ENCODE data around the gene AKR1C3. TPM values are rescaled to one million over a fixed set of nuclear protein-coding genes. Genes with fewer than 3 reads are reported as not detected.

The AKR1C3 gene
- total and polyA plus RNA-seq, 2 experiments from 2014 or later = 7.7 to 8.6 TPM

DNA sequence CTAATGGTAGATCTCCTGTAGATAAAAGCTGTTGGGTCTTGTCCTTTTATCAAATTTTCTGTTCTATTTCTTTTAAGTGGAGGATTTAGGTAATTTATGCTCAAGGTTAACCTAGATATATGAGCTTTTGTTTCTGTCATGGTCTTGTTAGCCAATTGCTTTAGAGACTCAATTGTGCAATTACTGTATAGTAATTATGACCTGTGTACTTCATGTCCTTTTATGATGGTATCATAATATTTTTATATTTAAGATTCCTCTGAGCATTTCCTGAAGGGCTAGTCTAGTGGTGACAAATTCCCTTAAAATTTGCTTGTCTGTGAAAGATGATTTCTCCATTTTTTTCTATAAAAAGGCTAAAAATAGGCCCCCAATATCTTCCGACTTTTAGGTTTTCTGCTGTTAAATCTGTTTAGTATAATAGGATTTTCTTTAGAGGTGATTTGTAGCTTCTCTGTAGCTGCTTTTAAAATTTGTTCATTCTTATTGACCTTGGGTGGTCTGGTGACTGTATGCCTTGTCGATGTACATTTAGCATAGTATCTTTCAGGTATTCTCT lies 5.4 kb upstream of the AKR1C3 start:
- H3K9me3 ChIP-seq (ENCODE audit: low read depth) = no peaks in the 10 kb centered on the region
- DNase-seq (ENCODE audit: low read depth in 1 of 2, low spot score in 1 of 2) = no peak
- no peak overlapping the region for H3K27ac ChIP-seq
- H3K4me1 ChIP-seq (ENCODE audit: low read depth) = no peaks in the 10 kb centered on the region
- TF ChIP-seq, protein P1, sequence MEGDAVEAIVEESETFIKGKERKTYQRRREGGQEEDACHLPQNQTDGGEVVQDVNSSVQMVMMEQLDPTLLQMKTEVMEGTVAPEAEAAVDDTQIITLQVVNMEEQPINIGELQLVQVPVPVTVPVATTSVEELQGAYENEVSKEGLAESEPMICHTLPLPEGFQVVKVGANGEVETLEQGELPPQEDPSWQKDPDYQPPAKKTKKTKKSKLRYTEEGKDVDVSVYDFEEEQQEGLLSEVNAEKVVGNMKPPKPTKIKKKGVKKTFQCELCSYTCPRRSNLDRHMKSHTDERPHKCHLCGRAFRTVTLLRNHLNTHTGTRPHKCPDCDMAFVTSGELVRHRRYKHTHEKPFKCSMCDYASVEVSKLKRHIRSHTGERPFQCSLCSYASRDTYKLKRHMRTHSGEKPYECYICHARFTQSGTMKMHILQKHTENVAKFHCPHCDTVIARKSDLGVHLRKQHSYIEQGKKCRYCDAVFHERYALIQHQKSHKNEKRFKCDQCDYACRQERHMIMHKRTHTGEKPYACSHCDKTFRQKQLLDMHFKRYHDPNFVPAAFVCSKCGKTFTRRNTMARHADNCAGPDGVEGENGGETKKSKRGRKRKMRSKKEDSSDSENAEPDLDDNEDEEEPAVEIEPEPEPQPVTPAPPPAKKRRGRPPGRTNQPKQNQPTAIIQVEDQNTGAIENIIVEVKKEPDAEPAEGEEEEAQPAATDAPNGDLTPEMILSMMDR (IDR thresholded peaks at IDR 0.05; ENCODE audit: low read depth, low read length) = no peak
- H3K4me3 ChIP-seq = no peak overlapping the region
- no peaks in the 10 kb centered on the region for H3K27me3 ChIP-seq
- no peaks in the 10 kb centered on the region for H3K36me3 ChIP-seq

DNA sequence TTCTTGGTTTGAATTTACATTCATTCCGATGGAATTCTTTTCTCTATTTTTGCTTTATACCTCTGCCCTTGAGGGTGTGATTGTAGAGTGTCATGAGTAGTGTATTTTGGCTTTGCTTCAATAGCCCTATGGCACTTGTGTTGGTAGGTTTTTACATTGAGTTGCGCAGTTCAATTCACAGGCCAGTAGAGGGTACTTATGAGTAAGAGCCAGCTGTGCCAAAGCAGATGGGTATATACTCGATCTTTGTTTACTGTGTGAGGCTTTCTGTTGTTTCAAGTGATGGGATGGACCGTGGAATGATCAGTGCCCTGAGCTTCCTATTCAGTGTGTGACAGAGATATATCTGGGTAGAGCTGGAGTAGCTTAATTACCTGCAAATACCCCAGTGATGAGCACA lies 4.3 kb upstream of the AKR1C3 start:
- peak in 1 of 2 donors; percentile 49 for DNase-seq (ENCODE audit: low read depth in 1 of 2, low spot score in 1 of 2)
- H3K36me3 ChIP-seq = no peaks in the 10 kb centered on the region
- no peak overlapping the region for H3K27ac ChIP-seq
- H3K4me1 ChIP-seq (ENCODE audit: low read depth) = no peaks in the 10 kb centered on the region
- no peak overlapping the region for H3K4me3 ChIP-seq
- no peaks in the 10 kb centered on the region for H3K27me3 ChIP-seq
- no peaks in the 10 kb centered on the region for H3K9me3 ChIP-seq (ENCODE audit: low read depth)
- TF ChIP-seq, protein P1 (IDR thresholded peaks at IDR 0.05; ENCODE audit: low read depth, low read length) = peak; percentile 51

DNA sequence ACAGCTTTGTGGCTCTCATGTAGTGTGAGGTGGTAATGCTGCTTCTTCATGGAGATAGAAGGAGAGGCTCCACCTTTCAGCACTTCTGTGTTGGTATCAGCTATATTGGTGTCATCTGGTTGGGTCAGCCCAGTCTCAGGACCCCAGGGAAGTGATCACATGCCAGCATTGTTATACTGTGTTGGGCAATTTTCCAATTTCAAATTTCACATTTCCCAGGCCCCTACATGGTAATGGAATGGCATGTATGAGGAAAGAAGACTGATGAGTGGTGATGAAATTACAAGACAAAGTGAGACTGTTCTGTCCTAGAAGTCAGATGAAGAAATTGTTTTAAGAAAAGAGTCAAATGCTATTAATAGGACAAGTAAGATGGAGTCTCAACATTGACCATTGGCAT lies 3.7 kb upstream of the AKR1C3 start:
- Histone ChIP-seq H3K27ac (no peak overlapping the region), H3K4me1 (ENCODE audit: low read depth) (no peaks in the 10 kb centered on the region), H3K36me3 (no peaks in the 10 kb centered on the region), H3K4me3 (no peak overlapping the region), H3K9me3 (ENCODE audit: low read depth) (no peaks in the 10 kb centered on the region), H3K27me3 (no peaks in the 10 kb centered on the region)
- TF ChIP-seq, protein P1 (IDR thresholded peaks at IDR 0.05; ENCODE audit: low read depth, low read length) = no peak
- peak in 1 of 2 donors; percentile 49 for DNase-seq (ENCODE audit: low read depth in 1 of 2, low spot score in 1 of 2)

DNA sequence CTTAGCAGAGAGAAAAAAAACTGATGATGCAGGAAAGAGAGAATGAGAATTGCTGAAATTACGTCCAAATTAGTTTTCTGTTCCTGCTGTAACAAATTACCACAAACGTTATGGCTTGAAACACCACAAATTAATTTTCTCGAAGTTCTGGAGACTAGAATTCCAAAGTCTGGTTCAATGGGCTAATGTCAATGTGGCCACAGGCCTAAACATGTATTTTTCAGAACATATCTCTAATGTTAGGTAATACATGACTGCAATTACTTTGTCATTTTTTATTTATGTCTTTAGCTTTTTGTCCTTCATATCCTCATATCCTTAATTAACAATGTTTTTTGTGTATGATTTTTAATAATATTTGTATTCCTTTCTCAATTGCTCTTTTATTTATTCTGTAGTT lies 3.0 kb upstream of the AKR1C3 start:
- no peak overlapping the region for H3K27ac ChIP-seq
- TF ChIP-seq, protein P1 (IDR thresholded peaks at IDR 0.05; ENCODE audit: low read depth, low read length) = no peak

DNA sequence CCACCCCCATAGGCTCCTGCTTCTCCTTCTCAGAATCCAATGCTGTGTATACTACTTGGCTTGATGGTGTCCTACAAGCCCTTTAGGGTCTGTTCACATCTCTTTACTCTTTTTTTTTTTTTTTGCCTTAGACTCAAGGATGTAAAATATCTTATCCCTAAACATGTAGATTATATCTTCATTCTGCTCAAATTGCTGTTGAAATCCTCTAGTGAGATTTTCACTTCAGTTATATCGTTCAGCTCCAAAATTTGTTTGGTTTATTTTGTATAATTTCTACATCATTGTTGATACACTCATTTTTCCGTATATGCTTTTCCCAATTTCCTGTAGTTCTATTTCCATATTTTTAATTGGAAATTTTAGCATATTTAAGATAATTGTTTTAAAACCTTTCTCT lies 1.8 kb upstream of the AKR1C3 start:
- Histone ChIP-seq H3K27me3 (no peaks in the 10 kb centered on the region), H3K4me1 (ENCODE audit: low read depth) (no peaks in the 10 kb centered on the region), H3K36me3 (no peaks in the 10 kb centered on the region), H3K9me3 (ENCODE audit: low read depth) (no peaks in the 10 kb centered on the region), H3K4me3 (no peak overlapping the region), H3K27ac (no peak overlapping the region)
- TF ChIP-seq, protein P1 (IDR thresholded peaks at IDR 0.05; ENCODE audit: low read depth, low read length) = no peak
- no peak for DNase-seq (ENCODE audit: low read depth in 1 of 2, low spot score in 1 of 2)

More for the DNA sequence above, 3.0 kb upstream of the AKR1C3 start:
- Histone ChIP-seq H3K4me1 (ENCODE audit: low read depth) (no peaks in the 10 kb centered on the region), H3K27me3 (no peaks in the 10 kb centered on the region), H3K36me3 (no peaks in the 10 kb centered on the region), H3K9me3 (ENCODE audit: low read depth) (no peaks in the 10 kb centered on the region), H3K4me3 (no peak overlapping the region)
- DNase-seq (ENCODE audit: low read depth in 1 of 2, low spot score in 1 of 2) = no peak
